GM18870 (cell line): ENCODE results near the gene PANK2.
"Not testable (repeated sequence)": the region's sequence is repeated elsewhere in the genome, so short reads cannot be mapped to it uniquely, and the experiment has no call there.

ENCODE experiments used
- ATAC-seq: cut with Tn5 transposase; IDR thresholded peaks from one replicate; pipeline ENCODE4 v1.9.1; 2021; ENCODE audit warnings: moderate library complexity; ENCODE audit not compliant: unreplicated experiment

Gene PANK2

DNA sequence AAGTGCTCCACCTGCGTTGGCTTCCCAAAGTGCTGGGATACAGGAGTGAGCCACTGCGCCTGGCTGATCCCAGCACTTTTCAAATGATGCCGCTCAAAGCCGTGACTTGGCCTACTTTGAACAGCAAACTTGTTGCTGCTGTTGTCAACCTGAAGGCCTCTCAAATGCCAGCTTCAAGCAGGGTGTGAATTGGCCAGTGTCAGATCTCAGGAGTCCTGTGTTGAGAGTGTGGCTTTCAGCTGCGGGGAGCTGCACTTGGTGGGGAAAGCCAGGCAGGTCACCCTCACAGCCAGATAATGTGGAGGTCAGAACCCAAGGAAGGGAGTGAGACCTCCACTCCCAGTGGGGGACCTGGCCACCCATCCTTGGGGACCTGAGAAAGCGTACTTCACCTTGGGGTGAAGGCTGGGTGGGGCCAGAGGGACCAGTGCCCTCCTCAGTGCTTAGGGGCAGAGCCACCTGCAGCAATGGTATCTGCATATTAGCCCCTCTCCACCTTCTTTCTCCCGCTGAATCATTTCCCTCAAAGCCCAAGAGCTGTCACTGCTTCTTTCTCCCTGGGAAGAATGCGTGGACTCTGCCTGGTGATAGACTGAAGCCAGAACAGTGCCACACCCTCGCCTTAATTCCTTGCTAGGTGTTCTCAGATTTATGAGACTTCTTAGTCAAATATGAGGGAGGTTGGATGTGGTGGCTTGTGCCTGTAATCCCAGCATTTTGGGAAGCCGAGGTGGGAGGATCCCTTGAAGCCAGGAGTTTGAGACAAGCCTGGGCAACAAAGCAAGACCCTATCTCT lies 19.1 kb upstream of the PANK2 start:
- no peak for ATAC-seq

DNA sequence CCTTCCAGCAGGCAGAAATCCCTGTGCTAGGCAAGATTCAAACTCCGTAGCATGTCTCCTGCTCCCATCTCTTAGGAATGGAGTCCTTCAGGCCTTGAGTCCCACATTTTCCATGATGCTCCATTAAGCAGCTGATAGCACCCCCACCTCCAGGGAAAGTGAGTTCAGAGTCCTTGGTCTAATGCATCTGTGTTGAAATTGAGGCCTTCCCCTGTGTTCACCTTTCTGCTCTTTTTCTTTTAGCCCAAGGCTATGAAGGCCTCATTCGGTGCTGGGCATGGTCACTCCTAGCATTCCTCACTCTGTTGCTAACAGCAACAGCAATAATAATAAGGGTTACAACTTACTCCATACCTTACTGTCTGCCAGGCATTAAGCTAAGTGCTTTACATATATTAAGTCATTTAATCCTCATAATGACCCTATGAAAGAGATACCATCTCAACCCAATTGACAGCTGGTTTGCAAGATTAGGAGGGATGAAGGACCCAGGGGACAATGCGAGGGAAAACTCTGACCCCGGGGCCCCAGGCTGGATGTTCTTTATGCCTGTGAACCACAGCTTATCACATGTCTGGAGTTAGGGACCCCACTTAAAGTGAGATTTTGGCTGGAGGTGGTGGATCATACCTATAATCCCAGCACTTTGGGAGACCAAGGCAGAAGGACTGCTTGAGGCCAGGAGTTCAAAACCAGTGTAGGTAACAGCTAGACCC lies 17.5 kb upstream of the PANK2 start:
- ATAC-seq, result no peak

DNA sequence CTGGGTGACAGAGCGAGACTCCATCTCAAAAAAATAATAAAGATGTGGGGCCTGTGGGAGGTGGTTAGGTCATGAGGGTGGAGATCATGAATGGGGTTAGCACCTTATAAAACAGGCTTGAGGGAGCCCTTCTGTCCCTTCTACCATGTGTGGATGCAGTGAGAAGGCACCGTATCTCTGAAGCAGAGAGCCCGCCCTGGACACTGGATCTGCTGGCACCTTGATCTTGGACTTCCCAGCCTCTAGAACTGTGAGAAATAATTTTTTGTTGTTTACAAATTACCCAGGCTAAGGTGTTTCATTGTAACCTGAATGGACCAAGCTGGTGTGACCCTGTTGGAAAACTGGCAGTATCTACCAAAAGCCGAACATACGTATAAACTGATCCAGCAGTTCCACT lies 15.7 kb upstream of the PANK2 start:
- ATAC-seq, result no peak

DNA sequence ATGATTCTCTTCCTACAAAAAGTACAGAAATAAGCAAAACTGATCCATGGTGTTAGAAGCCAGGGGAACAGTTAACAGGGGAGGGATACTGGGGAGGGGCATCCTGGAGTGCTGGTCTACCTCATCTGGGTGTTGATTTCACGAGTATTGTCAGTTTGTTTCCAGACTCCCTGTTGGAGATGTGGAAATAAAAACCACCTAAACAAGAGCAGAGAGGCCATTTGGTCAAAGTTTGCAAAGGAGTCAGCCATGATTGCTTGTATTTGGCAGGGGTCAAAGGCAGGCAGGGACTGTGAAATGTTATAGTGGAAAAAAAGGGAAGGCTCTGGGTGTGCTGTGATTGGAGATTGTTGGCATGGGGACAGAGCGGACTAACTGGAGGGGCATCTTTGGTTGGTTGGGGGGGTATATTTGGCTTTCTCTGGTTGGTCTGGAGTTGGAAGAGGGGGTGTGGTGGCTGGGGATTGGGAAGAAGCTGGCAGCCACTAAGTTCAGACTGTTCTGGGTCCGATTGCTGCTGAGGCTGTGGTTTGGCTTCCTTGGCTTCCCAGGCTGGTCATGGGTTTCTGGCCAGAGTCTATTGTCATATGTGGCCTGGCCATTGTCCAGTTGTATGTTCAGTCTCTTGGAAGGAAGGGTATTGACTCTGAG lies 14.9 kb upstream of the PANK2 start:
- ATAC-seq, result no peak

DNA sequence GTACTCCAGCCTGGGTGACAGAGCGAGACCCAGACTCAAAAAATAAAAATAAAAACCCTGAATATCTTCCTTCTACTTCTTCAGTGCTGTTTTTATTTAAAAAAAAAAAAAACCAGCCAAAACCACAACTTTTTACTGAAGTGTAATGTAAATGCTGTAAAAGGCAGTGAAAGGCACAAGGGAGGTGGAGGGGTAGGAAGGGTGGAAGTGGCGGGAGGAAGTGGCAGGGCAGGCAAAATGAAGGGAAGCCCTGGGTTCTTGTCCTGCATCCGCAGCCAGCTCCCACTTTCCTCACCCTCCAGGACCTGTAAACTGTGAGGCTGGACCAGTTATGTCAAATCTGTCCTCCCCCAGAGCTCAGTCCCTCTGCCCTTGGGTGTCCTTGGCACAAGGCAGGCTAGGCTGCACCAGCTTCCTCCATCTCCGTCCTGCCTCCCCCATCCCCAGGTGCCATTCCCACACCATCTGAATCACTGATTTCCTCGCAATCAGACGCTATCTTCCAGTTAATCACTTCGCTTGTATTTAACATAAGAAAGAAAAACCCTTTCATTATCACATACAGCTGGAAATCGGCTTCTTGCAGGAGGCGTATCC lies 13.7 kb upstream of the PANK2 start:
- ATAC-seq, result no peak

DNA sequence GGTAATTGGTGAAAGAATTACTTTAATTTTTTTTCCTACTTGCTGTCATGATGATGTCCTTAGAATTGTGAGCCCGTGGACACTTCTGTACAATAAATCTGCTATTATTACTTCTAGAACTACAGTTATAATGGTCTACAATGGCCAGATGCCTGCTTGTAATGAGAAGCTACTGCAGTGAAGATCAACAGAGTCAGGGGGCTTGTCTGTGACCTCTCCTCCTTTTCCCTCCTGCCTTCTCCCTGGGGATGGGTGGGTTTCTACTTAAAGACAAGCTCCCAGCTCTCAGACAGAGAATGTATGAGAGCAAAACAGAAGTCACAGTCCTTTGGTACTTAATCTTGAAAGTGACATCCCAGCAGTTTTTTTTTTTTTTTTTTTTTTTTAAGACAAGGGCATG lies 13.2 kb upstream of the PANK2 start:
- no peak for ATAC-seq

DNA sequence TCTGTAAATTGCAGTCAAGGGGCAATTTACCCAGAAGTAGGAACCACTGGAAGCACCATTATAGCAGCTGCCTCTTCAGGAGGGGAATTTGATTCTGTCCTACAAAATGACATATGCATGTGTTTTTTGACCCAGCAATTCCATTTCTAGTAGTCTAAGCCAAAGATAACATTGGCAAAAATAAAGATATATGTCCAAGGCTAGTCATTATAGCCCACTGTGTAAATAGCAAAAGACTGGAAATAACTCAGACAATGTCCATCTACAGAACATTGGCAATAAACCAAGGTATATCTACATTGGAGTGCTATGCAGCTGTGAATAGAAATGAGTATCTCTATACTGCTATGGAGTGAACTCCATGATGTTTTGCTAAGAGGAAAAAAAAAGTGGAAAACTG lies 12.5 kb upstream of the PANK2 start:
- ATAC-seq, result no peak

DNA sequence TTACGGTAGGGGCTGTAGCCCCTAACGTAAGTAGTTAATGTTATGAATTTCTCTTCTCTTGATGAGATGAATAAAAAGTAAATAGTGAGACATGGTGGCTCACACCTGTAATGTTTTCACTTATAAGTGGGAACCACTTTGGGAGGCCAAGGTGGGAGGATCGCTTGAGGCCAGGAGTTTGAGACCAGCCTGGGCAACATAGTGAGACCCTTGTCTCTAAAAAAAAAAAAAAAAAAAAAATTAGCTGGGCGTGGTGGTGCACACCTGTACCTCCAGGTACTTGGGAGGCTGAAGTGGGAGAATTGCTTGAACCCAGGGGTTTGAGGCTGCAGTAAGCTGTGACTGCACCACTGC lies 10.3 kb upstream of the PANK2 start:
- ATAC-seq, result not testable (repeated sequence)

DNA sequence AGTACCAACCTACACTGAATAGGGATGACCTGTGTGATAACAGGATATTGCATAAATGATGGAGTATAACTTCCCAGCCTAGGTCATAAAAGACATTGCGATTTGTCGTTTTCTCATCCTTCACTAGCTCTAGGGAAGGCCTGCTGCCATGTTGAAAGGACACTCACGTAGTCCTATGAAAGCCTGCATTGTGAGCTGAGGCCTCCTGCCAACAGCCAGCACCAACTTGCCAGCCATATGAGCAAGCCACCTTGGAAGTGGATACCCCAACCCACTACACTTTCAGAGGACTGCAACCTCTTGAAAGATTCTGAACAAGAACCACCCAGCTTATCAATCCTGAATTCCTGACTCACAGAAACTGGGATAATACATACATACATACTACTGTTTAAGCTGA lies 3.5 kb upstream of the PANK2 start:
- ATAC-seq, result no peak

DNA sequence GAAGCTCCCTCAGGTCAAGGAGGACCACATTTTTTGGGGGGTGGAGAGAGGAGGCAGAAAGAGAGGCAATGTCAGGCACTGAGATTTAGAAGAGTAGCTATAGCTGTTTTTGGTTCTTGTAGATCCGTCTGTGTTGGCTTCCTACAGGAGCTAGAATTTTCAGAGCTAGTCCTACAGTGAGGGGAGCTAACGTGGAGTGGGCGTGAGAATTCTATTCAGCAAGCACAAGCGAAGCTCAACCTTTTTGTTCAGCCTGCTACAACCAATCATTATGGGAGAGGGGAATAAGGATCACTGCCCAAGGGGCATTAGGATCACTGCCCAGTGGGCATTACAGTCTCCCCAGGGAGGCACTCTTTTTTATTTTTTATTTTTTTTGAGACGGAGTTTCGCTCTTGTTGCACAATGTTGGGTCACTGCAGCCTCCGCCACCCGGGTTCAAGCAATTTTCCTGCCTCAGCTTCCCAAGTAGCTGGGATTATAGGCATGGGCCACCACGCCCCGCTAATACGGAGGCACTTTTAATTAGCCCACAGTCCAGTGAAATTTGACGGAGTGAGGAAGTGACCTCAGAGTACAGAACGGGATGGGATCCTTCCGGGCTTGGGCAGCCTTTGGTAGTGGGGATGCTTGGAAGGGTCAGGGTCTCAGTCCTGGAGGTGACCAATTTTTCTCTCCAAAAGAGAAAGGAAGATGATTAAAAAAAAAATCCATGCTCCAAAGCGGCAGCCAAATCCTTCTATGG lies 1.1 kb upstream of the PANK2 start:
- no peak for ATAC-seq

DNA sequence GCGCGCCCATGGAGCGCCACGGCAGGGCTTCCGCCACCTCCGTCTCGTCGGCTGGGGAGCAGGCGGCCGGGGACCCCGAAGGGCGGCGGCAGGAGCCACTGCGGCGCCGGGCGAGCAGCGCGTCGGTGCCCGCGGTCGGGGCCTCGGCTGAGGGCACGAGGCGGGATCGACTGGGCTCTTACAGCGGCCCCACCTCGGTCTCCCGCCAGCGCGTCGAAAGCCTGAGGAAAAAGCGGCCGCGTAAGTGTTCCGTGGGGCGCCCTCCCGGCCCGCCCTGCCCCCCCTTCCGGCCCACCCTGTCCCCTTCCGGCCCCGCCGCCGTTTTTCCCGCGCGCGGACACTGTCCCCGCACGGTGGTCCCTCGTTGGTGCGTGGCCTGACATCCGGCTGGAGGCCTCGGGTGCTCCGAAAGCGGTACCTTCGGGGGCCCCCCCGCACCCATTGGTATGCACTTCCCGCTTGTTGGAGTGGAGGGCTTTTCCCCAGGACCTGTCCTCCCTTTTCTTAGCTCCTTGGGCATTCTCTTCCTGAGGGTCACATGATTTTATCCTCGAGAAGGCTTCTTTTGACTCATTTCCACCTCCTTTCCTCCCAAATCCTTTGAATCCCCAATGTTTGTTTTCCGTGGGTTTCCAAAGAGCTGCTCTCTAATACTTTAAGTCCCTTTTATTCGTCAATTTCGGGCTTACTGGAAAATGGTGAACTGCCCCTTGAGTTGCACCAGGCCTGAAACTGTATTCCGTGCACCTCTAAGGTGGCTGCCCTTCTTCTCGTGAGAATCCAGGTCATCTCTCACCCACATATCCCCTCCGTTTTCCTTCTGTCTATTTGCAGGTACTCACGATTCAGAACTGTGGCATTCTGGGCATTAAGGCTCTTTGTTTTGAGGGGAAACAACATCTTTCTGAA lies 556 bp downstream of the PANK2 start:
- ATAC-seq, result no peak

DNA sequence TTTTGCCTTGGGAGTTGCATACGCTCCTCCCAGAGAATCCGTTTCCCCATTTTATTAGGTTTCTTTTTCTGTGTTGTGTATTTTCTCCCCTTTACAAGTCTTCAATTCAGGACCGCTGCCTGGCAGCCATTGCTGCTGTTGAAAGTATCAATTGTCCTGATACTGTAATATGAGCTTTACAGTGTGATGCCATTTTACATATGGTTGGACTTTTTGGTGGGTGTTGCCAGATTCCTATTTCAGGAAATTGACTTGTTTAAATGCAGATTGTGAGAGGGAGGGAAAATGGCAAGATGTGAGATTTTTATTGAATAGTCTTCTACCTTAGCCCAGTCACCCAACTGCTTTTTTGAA lies 1.2 kb downstream of the PANK2 start:
- ATAC-seq, result no peak

DNA sequence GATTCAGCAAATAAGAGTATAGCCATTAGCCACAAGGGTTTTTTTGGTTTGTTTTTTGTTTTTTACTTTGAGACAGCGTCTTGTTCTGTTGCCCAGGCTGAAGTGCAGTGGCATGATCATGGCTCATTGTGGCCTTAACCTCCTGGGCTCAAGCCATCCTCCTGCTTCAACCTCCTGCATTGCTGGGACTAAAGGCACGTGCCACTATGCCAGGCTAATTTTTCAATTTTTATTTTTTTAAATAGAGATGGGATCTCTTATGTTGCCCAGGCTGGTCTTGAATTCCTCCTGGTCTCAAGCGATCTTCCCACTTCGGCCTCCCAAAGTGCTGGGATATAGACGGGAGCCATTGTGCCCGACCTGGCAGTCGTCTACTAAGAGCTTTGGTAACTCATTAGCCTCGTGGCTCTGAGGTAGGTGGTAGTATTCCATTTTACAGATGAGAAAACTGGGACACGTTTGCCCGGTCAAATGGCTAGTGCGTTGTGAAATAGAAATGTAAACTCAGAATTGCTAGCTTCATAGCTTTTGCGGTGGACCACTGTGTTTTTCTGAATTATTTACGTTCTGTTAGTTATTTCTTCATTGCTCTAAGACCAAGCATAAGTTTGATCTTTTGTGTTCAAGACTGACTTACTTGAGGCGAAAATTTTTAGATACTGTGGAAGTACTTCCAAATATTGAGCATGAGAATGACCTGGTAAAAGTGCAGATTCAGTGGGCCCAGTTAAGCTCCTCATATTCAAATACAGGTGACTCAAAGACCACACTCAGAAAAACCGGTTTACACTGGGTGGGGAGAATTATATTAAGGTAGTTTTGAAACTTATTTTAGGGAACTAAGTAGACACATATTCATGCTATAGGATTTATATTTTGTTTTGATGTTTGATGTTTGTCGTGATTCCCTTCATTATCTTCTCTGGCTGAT lies 2.1 kb downstream of the PANK2 start:
- ATAC-seq, result no peak

DNA sequence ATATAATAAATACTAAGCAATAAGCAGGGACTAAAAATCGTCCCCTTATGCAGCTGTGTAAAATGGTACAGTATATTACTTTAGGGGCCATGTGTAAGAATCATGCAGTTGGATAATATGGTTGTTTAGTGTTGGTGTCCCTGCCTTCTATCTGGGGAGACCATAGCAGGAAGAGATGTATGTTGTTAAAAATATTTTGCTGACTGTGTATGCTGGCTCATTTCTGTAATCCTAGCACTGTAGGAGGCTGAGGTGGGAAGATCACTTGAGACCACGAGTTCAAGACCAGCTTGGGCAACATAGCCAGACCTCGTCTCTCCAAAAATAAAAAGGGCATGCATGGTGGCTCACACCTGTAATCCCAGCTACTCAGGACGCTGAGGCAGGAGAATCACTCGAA lies 5.6 kb downstream of the PANK2 start:
- ATAC-seq, result no peak

DNA sequence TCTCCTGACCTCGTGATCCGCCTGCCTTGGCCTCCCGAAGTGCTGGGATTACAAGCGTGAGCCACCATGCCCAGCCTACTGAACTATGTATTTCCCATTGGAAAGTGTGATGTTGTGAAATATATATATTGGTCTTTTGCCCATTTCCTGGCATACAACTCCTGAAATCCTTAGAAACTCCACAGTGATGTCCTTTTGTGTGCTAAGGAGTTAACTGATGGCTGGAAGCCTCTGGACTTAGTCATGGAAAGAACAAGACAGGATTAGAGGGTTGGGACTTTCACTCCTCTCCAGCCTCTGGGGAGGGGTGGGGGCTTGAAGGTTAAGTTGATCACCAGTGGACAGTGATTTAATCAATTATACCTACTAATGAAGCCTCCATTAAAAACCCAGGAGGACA lies 7.1 kb downstream of the PANK2 start:
- no peak for ATAC-seq

DNA sequence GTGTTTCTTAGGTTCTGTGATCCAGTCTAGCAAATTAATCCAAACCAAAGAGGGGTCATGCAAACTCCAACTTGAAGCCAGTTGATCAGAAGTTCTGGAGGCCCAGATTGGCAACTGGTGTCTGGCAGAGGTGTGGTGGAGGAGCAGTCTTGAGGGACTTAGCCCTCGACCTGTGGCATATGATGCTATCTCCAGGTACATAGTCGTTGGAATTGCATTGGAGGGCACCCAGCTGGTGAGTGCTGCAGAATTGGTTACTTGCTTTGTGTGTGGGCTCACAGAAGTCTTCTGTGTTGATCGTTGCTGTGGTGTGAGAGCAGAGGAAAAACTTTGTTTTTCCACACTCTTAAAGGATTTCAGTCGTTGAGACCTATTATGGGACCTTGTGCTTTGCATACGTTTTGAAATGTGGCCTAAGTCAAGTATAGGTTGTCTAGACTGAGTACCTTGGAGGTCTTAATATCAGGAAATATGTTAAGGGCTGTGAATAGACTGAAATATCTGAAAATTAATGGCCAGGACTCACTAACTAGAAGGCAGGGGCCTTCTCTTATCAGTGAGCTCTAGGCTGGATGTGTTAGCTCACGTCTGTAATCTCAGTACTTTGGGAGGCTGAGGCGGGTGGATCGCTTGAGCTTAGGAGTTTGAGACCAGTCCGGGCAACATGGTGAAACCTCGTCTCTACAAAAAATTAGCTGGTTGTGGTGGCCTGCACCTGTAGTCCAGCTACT lies 7.8 kb downstream of the PANK2 start:
- no peak for ATAC-seq

DNA sequence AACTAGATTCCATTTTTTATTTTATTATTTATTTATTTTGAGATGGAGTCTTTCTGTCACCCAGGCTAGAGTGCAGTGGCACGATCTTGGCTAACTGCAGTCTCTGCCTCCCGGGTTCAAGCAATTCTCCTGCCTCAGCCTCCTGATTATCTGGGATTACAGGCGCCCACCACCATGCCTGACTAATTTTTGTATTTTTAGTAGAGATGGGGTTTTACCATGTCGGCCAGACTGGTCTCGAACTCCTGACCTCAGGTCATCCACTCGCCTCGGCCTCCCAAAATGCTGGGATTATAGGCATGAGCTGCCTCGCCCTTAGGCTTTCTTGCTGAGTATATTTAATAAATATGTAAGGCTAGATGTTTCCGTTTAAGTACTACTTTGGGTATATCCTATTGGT lies 9.0 kb downstream of the PANK2 start:
- not testable (repeated sequence) for ATAC-seq

DNA sequence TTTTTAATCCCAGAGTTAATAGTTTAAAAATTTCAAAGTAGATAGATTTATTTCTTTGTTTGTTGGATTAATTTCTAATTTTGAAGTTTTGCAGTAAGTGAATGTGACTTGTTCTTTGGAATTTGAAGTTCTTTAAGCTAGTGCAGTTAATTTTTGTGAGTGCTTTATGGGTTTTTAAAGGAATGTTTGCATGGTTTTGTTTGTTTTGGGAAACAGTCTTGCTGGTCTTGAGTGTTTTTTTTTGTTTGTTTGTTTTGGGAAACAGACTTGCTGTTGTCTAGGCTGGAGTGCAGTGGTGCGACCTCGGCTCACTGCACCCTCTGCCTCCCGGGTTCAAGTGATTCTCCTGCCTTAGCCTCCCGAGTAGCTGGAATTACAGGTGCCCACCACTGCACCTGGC lies 9.5 kb downstream of the PANK2 start:
- no peak for ATAC-seq
